Brain pericyte (primary cell): Measurements from ENCODE around the gene AUTS2.

Source experiments
- DNase-seq: peaks from one replicate; pipeline ENCODE4 v3.0.0-alpha.2; 2012; ENCODE audit warnings: low read depth, low spot score

The AUTS2 gene

DNA sequence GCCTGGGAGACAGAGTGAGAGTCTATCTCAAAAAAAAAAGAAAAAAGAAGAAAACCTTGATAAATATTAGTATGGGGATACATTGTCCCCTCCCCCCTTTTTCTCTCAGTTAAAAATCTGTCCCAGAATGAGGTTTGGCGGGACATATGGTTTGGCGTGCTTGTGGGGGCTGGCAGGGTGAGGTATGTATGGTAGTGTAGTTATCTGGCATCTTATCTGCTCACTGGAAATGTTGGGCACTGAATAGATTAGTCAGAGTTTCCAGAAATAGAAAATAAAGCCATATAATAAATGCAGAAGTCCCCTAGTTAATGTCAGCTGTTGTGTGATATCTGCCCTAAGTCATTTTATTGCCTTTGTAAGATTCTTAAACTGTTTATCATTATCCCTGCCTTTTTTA, 1136.1 kb downstream of the AUTS2 start:
- DNase-seq, result no peak

DNA sequence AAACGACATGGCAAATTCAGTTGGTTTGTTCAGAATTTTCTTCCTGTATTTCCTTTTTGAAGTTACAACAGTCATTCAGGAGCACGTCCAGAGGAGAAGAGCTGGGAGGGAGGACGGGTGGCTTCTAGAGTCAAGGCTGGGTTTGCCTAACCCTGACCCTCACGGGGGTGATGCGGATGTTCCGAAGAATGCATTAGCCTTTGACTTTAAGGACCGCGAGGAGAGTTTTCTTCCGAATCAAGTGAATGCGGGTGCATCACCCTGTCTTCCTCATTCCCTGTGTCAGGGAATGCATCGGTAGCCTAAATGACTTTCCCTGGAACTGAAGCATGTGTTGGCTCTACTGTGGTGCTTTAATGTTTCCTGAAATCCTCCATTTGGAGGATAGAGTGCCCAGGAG, 1137.0 kb downstream of the AUTS2 start:
- DNase-seq, result no peak

DNA sequence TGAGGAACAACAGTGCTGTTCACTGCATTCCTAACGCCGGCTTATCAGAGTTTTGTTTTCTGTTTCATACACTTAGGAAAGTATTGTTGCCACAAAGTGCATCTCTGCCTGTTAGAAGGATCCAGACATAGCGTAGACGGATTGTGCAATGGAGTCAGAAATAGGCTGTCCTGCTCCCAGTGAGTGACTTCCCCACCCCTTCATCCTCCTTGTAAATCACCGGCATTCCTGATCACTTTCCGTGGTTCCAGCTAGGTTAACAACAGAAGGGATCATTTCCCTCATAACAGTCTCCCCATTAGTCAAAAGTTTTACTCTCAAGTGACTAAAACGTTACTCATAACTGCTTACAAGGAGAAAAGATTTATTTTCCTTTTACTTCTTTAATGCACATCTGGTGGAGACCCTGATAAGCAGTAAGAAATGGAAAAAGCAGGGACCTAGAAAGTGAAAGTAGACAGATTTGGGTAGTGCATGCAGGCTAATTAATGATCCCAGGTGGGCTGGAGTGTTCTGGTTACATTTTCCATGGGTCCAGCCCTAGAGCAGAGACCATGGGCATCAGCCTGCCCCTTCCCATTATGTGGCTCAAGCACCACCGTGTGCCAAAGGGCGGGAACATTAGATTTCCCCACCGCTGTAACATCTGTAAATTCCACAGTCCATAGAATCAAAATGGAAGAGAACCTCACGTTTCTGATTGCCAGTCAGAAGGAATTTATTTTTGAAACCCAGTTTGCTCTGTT, 1138.6 kb downstream of the AUTS2 start:
- DNase-seq, result no peak

DNA sequence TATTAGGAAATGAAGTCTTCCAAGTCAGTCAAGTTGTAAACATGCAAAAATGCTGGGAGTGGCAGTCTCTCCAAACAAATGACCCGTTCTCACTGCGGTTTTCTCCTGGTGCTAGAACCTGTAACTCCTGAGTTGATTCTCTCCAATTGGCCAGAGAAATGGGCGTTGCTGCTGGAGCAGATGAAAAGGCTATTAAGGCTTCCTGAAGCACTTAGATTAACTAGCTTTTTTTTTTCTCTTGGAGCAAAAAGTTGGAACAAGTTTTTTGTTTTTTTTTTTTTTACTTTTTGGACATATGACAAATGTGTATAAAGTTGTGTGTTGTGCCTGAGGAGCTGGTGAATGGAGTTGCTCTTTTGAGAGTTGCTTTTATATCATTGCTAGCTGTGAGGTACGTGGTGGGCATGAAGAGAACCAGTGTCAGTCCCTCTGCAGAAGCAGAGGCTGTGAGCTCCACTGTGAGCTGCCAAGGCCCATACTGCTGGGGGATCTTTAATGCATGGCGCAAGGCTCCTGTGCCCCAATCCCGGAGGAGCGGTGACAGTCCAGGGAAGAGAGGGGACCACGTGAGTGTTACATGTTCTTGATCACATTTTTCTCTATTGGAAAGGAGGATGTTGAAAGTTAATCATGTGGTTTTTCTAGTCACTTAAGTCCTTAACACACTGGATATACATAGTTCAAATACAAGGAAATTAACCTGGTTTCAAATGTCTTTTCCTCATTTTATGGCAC, 1140.0 kb downstream of the AUTS2 start:
- no peak for DNase-seq

DNA sequence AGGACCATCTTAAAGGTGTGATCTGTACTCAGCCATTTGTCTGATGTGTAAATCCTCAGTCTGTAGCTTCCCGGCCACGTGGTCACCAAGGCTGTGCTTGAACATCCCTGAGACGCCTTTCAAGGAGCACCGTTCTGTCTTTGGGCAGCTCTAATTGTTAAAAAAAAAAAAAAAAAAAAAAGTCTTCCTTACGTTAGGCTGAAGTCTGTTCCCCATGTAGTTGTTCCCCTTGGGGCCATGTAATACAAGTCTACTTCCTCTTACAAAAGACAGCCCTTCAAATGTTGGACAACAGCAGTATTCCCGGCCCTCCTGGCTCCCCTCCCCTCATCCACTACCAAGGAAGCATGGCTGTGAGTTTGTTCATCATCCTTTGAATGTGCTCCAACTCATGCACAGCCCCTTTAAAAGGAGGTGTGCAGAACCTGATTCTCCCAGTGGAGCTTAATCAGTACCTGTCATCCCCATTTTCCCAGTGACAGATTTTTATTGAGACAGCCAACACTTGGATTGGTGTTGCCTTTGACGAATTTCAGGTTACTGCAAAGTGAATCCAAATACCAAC, 1141.5 kb downstream of the AUTS2 start:
- DNase-seq, result no peak

DNA sequence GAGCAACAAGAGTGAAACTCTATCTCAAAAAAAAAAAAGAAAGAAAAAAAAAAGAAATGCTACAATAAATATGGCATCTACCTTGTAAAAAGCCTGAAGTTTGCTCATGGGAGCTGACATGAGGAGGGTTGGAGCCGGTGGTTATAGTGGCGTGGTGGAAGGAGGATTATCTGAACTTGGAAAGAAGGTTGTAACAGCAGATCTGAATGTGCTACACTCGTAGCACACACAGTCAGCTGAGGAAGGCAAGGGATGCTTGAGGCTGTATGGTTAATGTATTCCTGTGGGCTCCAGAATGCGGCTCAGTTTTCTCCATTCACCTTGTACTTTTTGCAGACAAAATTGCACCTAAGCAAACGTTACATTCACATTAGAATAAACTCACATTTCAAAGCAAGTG, 1143.4 kb downstream of the AUTS2 start:
- no peak for DNase-seq

DNA sequence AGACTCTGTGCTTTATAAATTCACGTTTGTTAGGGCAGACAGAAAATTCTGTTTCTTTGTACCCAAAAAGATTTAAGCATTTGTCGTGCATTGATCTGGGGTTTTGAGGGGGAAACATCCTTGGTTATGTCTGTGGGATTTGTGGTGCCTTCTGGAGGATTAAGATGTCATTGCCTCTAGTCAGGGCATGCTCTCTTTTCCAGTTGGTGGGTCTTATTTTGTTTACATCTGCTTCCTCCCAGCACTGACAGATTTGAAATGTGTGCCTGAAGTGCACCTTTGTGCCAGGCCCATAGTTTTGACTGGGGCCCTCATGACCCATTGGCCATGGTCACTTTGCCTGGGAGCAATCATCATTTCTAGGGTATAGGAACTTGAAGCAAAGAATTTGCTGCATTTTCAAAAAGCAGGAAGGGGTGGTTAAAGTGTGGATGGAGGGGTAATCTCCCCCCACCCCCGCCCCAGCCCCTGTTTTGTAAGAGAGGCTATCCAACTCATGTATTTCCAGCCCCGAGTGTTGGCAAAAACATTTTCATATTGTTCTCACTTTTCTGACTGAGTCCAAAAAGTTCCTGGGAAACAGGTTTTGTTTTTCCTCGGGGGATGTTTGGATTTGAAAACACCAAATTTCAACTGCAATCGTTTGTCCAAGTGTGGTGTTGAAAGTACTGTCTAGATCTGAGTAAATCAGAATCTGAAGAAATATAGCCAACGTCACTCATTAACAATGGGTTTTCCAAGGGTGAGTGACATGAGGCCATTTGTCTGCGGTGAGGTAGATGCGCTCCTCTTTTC, 1145.5 kb downstream of the AUTS2 start:
- no peak for DNase-seq

DNA sequence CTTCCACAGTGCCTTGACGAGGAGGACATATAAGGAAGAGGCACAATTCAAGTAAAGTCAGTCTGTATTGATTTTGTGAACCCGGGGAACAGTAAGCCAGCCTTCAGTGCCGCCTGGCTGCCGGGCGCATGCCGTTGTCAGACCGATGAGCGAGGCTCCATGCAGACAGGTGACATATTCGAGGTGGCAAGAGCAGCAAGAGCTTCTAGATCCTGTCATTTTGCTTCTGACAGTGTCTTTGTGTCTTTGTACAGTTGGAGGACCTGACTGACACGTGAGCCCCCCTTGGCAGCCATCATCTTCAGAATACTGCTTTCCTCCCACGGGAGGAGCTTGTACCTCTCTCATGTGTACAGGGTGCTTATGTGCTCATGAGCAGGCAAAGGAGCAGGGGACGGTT, 1146.2 kb downstream of the AUTS2 start:
- DNase-seq, result no peak

DNA sequence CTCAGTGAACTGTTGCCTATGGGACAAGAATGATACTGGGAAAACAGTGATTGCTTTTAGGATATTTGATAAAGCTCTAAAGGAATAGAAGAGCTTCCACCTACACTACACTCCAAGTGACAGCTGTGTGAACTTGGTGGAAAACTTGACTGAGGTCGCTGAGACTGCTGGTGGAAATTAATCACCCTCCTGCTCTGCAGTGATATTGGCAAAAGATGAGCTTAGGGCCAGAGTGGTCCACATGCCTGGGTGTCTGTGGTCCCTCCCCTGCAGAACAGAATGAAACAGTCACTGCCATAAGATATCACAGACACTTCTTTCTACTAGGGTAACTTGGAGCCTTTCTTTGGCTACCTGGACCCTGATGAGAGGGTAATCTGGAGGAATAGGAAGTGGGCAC, 1151.6 kb downstream of the AUTS2 start:
- no peak for DNase-seq

DNA sequence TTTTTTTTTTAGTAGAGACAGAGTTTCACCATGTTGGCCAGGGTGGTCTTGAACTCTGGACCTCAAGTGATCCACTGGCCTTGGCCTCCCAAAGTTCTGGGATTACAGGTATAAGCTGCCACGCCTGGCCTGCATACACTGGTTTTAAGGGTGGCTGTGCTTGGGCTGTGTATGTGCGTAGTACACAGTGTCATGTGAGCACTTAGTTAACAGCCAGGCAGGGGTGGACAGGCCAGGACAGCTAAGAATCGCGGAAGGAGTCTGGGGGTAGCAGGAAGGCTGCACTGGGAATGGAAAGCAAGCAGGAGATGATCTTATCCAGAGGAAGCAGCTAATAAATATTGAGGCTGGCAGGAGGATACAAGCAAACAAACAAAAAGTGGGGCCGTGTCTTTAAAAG, 1153.6 kb downstream of the AUTS2 start:
- DNase-seq, result no peak

DNA sequence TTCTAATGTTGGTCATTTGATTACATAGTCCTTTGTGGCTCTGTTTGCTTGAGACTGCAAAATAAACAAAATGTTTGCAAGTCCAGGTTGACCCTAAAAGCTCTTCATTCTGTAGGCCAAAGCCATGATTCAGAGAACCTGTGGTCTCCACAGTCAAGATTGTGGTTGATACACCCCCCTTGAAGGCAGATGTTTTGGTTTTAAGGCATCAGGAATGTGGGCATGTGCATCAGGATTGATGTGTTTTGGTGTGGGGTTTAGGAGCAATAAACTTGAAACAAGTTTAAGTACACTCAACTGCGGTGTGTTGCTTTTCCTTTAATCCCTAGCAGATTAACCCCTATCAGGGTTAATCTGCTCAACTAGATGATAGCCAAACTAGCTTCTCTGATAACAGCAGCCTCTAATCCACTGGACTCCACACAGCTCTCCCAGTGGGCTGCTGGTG, 1154.5 kb downstream of the AUTS2 start:
- DNase-seq, result no peak

DNA sequence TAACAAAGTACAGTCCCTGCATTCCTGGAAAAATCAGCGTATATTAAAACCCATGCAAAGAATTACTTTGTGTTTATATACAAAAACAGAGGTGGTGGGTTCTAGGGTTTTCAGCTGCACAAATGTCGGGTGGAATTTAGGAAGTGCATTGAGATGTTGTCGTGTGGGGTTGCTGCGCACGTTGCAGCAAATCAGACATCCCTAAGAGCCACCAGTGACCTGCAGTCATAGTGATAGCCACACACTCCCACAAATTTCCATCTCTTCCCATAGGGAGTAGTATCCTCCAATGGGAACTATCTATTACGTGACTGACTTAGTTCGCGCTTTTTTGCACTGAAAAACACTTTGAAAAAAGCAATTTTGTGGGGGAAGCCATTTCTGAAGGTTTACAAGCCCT, 1158.5 kb downstream of the AUTS2 start:
- DNase-seq, result no peak

DNA sequence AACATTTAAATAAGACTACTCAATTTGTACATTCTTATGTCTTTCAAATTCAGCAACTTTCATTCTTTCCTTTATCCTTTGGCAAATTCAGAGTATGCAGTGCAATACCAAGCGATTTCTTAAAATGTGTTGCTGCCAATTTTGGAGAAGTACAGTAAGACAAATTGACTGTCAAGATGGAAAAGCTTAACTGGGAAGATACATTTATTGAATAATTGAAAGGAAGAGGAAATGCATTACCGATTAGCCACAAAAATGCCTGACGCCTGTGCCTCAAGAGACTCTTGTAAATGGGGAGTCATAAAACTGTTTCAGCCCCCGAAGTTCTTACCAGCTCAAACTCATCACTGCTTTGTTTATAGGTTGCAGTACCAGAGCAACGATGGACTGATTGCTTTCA, 1160.4 kb downstream of the AUTS2 start:
- no peak for DNase-seq

DNA sequence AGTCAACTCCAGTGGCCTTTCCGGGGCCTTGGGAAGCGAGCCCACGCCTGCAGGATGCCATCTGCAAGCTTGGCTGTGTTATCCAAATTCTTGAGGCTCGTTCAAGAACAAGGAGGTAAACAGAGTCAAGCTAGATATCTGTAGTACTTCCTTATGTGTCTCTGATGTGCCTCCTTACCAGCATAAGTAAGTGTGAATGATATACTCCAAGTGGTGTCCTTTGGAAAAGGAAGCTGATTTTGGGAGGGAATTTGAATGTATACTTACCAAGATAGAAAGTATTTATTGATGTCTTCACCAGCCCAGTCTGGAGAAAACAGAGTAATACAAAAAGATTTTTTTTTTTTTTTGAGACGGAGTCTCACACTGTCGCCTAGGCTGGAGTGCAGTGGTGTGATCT, 1161.4 kb downstream of the AUTS2 start:
- no peak for DNase-seq

DNA sequence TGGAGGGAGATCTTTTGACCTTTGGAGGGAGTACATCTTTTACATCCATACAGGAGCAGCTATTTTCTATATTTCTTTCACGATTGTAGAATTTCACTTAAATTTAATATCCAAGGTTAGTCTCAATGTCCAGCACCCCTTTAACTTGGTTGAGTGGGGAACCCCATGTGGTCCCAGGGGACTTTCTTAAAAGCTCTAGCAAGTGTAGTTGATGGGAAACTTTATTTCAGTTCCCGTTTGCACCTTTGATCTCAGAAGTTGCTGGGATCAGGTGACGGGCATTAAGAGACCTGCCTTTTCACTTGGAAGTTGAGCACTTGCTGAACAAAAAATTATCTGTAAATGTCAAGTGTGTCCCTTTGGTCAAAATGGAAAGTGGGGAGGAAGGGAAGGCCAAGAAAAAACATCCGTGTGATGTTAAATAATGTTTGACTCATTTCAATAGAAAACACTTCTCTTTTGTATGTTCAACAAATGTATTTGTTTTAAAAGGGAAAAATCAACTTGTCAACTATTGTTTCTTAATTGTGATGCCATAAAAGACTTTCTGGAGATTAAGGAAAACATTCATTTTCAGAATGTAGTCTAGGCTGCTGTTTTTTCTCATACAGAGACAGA, 1163.5 kb downstream of the AUTS2 start:
- no peak for DNase-seq

DNA sequence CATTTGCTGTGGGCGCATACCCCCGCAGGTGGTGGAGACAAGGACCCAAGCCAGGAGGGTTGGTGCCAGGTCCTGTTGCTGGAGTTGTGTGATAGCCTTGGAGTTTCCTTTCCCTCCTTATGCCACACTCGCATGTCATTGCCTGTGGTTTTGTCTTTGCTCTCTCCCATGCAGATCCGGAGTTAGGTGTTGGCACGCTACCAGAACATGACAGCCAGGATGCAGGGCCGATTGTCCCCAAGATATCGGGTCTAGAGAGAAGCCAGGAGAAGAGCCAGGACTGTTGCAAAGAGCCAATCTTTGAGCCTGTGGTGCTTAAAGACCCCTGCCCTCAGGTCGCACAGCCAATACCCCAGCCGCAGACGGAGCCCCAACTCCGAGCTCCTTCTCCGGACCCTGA, 1164.4 kb downstream of the AUTS2 start:
- DNase-seq, result no peak

DNA sequence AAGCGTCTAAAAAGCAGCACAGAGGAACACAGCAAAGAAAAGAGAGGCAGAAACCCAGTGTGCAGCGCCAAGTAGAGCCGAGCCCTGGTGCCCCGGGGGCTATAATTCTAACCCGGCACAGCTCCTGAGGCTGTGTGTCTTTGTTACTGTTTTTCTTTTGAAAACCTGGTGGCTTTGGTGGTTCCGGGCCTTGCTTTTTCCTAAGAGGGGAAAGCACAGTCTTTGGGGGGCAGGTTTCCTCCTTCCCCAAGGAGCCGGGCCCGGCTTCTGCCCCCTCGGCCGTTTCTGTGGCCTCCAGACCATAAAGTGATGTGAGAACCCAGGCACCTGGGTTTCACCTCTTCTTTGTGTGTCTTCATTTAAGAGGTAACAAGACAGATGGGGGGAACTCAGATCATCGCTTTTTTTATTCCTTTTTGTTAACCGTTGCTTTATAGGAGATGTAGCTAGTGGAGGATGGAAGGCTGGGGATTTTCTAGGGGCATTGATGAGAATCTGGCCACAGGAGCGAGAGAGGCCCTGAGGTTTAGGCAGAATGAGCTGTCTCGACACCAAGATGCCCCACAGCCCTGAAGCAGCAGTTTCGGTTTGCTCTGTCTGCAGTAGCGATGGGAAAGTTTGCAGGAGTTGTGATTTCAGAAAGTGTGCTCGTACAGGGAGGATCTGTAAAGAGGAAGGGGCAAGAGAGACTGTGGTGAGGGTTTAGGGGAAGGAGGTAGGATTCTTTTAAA, 1165.9 kb downstream of the AUTS2 start:
- DNase-seq, result no peak

DNA sequence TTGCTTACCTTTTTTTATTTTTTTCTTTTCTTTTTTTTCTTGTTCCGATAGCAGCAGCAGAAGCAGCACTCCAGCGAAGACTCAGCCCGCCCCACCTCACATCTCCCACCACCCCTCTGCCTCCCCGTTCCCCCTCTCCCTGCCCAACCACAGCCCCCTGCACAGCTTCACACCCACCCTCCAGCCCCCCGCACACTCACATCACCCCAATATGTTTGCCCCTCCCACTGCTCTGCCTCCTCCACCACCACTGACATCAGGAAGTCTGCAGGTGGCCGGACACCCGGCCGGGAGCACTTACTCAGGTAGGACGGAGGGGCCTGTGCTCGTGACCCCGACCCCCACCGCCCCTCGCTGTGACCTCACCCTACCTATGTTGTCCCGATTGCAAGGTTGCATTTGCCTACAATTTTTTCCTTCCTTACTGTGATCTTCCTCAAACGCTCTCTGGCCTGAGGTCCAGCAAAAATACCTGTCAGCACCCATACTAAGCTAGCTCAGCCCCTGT, 1166.5 kb downstream of the AUTS2 start:
- DNase-seq, result no peak

DNA sequence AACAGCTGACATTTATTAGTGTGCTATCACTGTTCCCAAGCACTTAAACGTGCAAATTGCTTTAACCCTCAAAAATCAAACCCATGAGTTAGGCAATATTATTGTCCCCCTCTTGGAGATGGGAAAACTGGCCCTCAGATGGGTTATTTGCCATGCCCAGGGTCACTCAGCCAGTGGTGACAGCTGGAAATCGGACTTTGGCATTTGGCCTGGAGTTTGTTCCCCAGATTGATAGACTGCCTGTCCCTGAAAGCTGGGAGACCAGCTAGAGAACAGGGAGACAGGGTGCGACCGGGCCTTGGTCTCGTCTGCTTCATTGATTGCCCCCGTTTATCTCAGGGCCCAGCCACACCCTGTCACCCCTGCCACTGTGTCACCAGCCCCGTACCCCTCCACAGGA, 1167.4 kb downstream of the AUTS2 start:
- no peak for DNase-seq

DNA sequence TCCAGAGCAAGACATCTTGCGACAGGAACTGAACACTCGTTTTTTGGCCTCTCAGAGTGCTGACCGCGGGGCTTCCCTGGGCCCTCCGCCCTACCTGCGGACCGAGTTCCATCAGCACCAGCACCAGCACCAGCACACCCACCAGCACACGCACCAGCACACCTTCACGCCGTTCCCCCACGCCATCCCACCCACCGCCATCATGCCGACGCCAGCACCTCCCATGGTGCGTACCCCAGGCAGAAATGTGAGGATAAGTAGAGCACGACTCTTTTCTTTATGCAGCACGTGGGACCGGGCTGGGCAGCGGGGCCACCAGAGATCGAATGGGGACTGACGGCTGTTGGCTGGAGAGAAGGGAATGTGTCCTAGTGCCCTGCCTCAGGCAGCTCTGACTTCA, 1167.8 kb downstream of the AUTS2 start:
- no peak for DNase-seq

DNA sequence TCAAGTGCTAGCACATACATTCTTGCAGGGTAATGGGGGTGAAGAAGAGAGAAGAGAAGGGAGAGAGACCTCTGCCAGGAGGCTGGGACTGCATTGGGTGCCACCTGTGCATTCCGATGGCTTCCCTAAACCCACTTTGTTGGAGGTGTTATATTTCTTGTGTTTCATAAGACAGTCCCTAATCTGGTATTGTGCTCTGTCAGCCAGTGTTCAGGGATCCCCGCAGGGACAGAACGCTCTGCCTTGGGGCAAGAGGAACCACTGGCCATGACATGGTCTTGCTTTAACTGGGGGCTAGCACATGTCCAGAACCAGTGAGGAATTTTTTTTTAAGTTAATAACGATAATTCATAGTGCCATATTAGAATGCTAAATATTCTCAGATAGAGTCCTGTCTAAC, 1168.4 kb downstream of the AUTS2 start:
- no peak for DNase-seq
